PFSK-1 (cell line): ENCODE measurements around the gene TWNK.

Experiments
- POLR2AphosphoS5 ChIP-seq: IDR thresholded peaks from 2 replicates; pipeline ENCODE4 v1.6.1; 2012; ENCODE audit warnings: low read depth, mild to moderate bottlenecking, control low read depth, low read length, moderate library complexity
- REST ChIP-seq, 2 experiments: IDR thresholded peaks; 2 replicates each; pipeline versions ENCODE4 v1.6.1 to v1.8.0; 2011 to 2012; ENCODE audit warnings: low read depth in 2 of 2, low read length in 2 of 2, control low read depth in 1 of 2, inconsistent platforms in 1 of 2, mild to moderate bottlenecking in 1 of 2, moderate library complexity in 1 of 2; ENCODE audit not compliant: insufficient read depth in 1 of 2
- SIN3A ChIP-seq: IDR thresholded peaks from 2 replicates; pipeline ENCODE4 v1.6.1; 2012; ENCODE audit warnings: mild to moderate bottlenecking, low read length, moderate library complexity, borderline replicate concordance; ENCODE audit not compliant: insufficient read depth

GRCh38 chr10:101018118-101018599 lies 30.8 kb downstream of the TWNK start:
- TF ChIP-seq REST (IDR thresholded peaks at IDR 0.05; ENCODE audit: insufficient read depth in 1 of 2, low read depth in 2 of 2, low read length in 2 of 2) (no peak), POLR2AphosphoS5 (no peak), SIN3A (no peak)
